NCI-H69 (cell line): Measurements from ENCODE around the gene GSG1.
"Not testable (repeated sequence)": the region's sequence is repeated elsewhere in the genome, so short reads cannot be mapped to it uniquely, and the experiment has no call there.

ENCODE experiments used
- DNase-seq: peaks from one replicate; lab custom pipeline; 2025; lab: John Stamatoyannopoulos, UW

The GSG1 gene

DNA sequence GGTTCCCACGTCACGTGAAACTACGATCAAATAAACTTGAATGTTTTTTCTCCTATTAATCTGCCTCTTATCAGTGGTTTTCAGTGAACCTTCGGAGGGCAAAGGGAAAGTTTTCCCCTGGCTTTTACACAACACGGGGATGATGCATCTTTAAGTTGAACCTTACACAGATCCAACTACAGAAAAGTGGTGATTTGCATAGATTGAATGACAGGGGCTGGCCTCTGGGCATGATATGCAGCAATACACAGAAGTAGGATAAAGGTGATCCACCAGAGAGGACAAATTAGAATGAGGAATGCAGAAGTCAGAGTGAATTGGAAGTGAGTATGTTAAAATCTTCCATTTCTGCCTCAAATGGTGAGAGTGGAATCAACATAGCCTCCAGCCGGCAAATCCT lies 11.6 kb downstream of the GSG1 start:
- DNase-seq = no peak

DNA sequence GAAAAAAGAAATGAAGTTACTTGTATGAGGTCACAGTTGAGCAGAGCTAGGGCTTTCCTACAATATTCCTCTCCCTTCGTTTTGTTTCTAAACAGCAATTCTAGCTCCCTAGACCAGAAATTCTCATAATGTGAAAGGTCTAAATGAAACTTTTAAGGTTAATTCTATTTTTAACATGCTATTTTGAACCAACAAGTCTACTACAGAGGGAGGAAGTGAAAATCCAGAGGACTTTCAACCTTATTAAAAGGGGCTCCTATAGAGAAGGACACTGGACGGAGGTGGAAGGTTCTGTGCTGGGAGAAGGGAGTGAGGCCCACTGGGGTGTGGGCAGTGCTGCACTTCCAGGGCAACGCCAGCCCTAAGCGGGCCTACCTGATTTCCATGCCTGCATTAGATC lies 13.4 kb downstream of the GSG1 start:
- DNase-seq = no peak

DNA sequence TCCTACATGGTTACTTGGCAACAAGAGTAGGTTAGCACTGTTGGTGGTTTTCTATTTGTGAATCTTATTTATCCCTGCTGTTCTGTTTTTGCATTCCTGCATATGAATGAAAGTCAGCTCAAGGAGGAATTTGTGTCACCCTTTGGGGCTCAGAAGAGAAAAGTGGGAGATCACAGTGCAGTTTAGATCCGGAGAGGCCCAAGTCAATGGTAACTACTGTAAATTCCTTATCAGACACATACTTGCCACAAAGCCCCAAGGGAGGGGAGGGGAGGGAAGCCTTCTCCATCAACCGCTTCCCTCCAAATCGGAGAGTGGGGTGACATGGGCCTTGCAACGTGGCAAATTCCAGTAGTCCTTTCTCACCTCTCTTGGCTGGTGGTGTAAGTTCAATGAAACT lies 15.0 kb downstream of the GSG1 start:
- DNase-seq = no peak

DNA sequence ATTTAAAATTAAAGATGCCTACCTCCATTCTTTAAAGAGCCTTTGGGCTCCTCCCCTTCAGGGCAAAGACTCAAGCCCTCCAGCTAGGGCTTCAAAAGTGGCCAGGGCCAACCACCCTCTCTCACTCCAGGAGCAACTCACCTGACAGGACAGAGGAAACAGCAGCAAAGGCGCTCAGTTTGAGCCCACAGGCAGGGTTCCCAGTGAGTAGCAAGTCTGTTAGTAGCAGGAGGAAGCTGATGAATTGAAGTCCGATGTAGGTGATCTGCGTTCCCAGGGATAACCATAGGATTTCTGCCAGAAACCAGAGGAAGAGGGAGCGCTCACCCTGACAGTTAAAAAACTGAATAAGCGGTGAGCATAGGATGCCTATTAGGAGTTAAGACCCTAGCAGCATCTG lies 15.7 kb downstream of the GSG1 start:
- DNase-seq = no peak

DNA sequence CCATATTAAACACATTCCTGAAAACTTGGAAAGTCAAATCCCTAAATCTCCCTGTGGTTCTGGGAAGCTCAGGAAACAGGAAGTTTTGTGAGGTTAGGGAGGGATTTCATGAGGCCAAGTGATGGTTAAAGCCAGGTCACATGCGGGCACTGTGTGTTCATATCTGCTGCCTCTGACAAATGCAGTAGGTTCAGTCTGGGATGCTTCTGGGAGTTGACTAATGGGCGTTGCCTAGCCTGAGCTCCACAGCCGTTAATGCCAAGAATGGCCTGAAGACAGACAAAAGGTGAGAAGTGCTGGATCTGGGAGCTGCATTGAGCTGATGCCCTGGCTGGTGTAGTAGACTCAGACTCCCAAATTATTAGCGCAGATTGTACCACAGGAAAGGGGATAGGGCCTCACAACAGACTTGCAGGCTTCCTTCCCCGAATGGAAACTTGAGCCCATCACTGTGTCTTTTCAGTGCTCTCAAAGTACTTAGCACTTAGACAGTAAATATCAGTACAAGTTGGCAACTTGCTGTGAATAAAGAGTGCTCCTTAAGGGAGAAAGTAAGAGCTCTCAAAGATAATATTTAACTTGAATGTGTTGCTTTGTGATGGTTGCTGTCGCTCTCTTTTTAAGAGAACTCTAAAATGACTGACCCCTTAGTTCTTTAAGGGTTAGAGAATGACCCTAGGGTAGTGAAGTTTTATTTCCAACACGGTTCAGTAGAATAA lies 17.3 kb downstream of the GSG1 start:
- DNase-seq = no peak

DNA sequence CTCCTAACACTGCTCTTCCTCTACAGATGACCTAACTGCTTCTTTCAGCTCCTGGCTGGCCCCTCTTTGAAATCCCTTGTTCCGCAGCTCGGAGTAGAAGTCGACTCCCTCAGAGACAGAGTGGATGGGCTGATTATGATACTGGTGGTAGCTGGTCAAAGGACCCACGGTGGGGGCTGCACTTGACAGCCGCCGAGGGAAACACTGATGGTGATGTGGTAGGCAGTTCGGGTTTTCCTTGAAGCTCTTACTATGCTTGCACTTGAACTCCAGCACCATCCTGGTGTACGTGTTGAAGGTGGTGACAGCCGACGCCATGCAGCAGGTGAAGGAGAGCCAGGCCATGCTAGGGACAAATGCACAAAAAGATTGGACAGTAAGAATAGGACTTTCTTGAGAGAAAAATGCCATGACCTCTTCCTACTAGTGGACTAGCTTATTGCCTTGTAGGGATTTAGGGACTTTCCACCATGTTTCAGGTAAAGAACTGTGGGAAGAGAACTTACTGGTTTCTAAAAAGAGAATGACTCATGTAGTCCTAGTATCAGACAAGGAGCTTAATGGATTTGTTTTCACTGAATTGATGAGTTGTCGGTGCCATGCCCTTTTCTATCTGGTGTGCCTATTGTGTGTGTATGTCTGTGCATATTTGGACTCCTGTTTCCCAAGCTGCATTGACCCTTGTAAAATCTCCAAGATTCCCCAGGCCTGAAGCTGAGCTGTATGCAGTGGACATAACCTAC lies 18.4 kb downstream of the GSG1 start:
- DNase-seq = no peak

DNA sequence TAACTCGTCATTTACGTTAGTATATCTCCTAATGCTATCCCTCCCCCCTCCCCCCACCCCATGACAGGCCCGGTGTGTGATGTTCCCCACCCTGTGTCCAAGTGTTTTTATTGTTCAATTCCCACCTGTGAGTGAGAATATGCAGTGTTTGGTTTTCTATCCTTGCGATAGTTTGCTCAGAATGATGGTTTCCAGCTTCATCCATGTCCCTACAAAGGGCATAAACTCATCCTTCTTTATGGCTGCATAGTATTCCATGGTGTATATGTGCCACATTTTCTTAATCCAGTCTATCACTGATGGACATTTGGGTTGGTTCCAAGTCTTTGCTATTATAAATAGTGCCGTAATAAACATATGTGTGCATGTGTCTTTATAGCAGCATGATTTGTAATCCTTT lies 19.8 kb downstream of the GSG1 start:
- not testable (repeated sequence) for DNase-seq

DNA sequence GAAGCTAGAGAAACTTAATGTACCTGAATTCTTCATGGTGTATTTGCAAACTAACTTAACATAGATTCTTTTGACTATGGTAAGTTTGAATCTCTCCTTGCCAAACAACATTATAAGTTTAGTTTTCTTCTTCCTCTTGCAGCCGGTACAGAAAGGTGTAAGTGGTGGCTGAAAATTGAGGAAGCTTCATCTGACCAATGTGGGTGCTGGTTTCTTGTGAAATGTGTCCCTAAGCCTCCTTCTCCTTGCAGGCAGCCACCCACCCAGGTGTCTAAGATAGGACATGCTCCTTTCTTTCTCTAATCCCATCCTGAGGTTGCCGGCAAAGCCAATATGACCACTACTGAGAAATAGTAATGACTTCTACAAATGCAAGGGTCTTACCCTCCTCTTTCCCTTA lies 20.6 kb downstream of the GSG1 start:
- DNase-seq = no peak

DNA sequence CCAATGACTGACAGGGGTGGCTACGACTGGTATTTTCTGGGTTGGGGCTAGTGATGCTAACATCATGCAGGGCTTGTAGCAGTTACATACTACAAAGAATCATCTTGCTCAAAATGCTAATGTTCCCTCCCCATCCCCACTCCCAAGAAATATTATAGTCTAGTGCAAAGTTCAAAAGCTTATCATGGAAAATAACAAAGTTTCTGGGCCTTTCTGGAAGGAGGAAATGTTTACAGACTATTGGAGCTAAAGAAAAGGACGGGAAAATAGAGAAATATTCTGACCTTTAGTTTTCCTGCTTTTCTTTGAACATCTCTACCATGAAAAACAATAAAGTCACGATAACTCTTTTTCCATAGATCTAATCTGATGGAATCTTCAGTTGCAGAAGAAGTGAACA lies 23.2 kb downstream of the GSG1 start:
- DNase-seq = no peak

DNA sequence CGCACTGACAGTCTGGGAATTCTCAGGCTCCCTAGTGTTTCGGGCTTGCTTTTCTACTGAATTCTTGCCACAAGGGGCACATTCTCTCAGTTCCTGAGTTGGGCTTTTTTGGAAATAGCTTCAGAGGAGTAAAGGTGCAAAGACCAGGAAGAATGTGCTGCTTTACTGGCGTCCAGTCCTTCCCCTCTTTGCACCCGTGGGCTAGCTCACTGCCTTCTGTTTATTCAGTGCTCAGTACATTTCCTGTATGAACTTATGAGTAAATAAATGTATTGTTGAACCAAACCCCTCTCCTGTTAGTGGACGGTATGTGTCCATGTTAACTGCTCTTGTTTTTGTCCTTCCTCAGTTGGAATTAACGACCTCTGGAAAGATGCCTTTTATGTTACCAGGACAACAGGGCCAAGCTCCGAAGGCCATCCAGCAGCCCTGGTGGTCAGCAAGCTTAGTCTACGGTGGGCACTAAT lies 24.0 kb downstream of the GSG1 start:
- DNase-seq = peak; percentile 10

DNA sequence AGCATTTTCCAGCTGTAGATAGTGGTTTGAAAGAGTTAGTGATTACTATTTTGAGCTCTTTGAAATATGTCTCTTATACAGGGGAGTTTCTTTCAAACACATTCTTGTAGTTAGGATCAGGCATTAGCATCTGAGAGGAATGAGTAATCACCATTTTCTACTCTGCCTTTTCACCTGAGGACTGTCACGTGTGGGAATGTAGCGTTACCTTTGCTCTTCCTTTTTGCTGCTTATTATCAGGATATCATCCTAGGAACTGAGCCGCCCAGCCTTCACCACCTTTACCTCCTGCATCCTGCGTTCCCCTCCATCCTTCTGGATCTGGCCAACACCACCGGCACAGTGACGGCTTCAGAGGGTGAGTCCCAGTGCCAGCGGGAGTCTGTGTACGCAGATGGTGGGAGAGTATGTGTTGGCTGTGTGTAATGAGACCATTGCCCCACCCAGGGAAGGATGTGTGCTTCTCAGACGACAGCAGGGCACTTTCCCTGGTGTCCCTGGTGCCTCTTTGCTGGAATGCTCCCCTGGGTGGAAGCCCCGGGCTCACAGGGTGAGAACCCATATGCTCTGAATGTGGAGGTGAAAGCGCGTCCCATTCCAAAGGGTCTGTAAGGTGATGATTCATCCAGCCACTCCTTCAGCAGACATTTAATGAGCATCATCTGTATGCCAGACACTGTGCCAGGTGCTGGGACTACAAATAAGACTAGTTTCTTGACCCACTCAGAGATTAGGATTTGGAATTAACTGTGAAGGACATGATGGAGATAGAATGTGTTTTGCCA lies 27.5 kb downstream of the GSG1 start:
- DNase-seq = no peak

DNA sequence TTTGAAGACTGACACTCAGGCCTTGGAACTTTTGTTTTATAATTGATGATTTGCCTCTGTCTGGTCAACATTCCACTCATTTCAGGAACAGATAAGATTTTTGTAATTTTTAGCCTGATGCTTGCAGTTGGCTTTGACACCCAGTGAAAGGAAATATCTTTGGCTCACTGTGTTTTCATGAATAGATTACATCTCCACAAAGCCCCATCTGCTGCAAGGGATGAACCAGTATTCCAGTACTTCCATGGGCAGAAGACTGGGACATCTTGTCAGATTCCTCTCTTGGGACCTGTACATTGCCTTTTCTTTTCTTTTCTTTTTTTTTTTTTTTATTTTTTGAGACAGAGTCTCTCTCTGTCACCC lies 28.4 kb downstream of the GSG1 start:
- DNase-seq = no peak

DNA sequence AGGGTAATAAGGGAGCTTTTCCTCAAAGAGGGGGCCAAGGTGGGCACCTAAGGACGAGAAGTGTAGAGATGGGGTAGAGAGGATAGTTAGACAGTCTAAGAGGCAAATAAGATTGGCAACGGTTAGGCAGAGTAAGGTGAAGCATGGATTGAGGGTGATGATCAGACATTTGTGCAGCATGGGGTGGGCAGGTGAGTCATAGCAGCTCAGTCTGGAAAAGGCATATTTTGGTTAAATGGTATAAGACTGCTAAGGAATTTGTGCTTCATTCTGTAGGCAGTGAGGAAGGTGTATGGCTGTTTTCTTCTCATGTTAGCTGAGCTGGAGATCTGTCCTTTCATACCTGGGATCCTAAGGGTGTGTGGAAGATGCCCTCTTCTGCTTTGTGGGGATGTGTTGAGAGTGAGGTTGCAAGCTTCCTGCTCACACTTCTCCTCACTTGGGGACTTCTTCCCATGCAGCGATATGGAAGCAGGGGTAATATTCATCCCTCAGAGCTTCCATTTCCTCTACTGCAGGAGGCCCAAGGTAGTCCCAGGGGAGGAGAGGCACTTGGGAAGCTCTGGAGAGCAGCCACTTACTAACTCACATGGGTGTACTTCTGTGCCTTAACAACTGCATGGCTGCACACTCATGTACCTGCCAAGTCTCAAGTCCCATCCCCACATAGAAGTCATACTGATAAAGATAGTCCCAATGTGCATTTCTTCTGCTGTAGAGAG lies 28.9 kb downstream of the GSG1 start:
- DNase-seq = no peak

DNA sequence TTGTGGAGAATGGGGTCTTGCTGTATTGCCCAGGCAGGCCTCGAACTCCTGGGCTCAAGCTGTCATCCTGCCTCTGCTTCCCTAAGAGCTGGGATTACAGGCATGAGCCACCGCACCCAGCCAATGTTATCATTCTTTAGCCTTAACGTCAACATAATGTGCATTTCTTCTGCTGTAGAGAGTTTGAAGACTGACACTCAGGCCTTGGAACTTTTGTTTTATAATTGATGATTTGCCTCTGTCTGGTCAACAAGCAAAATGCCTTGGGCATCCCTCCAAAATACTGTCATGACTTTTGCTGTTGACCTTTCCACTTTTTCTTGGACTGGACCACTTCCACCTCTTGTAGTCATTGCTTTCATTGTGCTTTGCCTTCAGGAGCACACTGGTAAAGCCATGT lies 30.3 kb downstream of the GSG1 start:
- DNase-seq = no peak

DNA sequence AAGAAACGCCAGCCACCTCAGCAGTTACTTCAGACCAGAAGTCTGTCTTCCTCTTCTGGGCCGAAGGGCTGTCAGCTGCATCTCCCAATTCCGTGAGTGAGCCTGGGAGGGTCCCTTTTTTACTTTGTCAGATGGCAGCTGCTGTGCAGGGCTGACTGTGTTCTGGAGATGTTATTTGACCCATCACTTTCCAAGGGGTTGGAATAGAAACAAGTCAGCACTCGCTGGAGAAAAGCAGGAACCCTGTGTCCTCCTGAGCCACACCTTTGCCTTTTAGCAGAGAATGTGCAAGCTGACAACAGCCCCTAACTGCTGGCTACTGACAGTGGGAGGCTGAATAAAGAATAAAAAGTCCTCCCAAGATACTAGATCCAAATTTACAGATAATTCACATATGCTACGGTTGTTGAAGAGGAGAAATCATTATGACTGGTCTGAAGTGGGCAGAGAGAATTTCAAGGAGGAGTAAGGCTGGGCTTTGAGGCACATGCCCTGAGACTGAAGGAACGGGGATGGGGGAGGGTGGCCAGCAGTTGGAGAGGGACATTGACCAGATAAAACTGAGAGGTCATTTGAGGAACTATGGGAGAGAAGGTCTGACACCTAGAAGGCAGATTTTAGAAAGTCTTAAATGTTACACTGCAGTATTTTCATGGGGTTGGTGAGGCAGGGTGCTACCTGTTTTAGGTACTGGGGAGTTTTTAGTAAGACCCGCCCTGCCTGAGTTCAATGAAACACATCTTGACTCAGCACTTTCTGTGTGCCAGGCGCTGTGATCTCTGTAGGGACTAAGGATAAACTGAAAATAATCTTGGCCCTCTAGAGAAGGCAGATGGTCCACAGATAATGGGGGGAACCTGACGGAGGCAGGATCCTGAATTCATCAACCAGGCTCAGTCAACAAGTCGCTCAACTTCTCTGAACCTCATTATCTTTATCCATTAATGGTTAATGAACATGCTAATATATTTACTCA lies 31.9 kb downstream of the GSG1 start:
- DNase-seq = no peak

DNA sequence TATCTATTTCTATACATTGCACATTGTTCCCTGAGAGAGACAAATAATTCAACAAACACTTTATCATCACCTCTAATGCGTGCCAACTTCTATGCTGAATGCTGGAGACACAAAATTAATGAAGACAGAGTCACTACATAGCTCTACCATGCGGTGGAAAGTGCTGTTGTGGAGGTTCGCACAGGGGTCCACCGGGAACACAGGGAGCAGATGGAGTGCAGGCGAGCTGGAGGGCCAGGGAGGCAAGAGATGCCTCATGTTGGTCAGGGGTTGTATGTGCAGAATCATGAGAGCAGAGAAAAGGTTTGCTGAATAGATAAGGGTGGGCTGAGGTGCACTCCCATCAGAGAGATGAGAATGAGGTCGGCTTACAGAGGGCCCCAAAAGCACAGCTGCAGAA lies 34.1 kb downstream of the GSG1 start:
- no peak for DNase-seq

DNA sequence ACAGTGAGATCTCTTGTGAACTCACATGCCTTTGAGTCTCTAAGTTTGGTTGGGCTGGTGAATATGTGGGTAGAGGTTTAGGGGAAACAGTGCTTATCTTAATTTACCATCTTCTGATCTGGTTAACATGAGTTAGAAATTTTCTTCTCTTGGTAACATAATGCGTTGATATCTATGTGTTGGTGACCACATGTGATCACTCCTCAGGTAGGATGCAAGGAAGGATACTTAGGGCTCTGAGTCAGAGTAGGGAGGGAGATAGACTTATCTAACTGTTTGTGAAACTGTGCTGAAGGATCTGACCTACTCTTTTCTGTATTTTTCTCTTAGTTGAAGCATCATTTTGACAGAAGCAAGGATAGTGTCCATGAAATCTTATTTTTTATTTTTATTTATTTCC lies 36.1 kb downstream of the GSG1 start:
- DNase-seq = no peak

DNA sequence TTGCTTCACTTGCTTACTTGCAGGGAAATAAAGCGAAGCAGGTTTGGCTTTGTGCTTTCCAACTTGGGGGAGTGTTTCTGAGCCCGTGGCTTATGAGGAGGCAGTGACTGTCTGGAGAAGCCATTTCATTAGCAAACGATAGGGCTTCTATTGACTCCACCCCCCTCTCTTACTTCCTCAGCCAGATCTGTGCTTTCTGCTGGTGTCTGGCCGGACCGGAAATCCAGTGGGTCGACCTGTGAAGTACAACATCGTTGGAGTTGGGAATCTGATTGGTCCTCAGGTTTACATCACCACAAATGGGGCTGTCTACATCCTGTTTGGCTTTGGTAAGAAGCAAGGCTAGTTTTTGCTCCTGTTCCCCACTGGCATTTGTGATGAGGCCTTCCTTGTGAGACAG lies 37.0 kb downstream of the GSG1 start:
- no peak for DNase-seq

DNA sequence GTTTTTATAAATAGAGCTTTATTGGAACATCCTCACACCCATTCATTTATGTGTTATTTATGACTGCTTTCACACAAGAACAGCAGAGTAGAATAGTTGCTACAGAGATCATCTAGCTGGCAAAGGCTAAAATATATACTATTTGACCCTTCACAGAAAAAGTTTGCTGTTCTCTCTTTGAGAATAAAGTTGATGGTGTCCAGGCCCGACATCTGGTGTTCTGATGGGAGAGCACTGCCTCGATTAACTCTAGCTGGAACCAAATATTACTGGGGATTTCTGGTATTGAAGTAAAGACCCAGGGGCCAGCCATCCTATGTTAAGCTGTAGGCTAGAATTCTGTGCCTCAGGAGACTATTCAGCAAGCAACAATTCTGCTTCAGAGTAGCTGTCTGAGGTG lies 37.5 kb downstream of the GSG1 start:
- no peak for DNase-seq

DNA sequence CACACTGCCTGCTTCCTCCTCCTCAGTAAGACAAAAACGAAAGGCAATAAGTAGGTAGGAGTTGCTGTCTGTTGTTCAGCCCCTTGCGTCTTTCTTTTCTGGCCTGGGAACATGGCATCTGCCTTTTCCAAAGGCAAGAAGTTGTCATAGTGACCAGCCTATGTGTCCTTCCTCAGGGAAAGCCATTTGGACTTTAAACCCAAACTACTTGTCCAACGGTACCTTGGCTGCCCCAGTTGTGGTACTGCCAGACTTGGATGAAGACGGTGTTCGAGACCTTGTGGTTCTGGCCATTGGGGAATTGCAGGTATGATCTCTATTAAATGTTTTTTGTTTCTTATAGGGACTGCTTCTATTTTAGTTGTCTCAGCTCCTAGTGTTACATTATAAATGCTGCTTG lies 40.8 kb downstream of the GSG1 start:
- DNase-seq = no peak

DNA sequence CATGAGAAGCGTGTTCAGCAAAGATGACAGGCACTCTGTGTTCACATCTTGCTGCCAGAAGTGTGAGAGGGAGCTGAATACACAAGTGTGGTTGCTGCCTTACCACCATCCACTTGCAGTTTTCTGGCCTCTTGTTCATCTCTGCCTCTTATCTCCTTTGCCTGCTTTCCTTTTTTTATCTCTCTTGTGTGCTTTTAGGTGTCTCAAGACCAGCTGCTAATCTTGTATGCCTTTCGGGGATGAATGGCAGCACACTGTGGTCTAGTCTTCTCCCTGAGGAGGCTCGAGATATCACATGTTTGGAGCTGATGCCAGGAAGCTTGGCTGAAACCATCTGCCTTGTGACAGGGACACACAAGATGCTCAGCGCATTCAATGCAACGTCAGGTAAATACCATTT lies 42.1 kb downstream of the GSG1 start:
- DNase-seq = peak; percentile 9
